Measurements from ENCODE around the gene ZCCHC7.

The ZCCHC7 gene

GRCh38 chr9:37215381-37215780, 95.0 kb downstream of the ZCCHC7 start:
- H3K27ac Mint-ChIP-seq, result no peak overlapping the region
- TF ChIP-seq, protein P1, sequence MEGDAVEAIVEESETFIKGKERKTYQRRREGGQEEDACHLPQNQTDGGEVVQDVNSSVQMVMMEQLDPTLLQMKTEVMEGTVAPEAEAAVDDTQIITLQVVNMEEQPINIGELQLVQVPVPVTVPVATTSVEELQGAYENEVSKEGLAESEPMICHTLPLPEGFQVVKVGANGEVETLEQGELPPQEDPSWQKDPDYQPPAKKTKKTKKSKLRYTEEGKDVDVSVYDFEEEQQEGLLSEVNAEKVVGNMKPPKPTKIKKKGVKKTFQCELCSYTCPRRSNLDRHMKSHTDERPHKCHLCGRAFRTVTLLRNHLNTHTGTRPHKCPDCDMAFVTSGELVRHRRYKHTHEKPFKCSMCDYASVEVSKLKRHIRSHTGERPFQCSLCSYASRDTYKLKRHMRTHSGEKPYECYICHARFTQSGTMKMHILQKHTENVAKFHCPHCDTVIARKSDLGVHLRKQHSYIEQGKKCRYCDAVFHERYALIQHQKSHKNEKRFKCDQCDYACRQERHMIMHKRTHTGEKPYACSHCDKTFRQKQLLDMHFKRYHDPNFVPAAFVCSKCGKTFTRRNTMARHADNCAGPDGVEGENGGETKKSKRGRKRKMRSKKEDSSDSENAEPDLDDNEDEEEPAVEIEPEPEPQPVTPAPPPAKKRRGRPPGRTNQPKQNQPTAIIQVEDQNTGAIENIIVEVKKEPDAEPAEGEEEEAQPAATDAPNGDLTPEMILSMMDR (IDR thresholded peaks at IDR 0.05), result no peak
- DNase-seq, result no peak
- H3K4me1 Mint-ChIP-seq, result no peaks in the 10 kb centered on the region
- no peaks in the 10 kb centered on the region for H3K9me3 Mint-ChIP-seq
- H3K36me3 Mint-ChIP-seq (ENCODE audit: low read depth), result peaks cover 5% of the 10 kb centered on the region
- no peaks in the 10 kb centered on the region for H3K27me3 Mint-ChIP-seq (ENCODE audit: low read depth, poor library complexity)
- no peak overlapping the region for H3K4me3 Mint-ChIP-seq

DNA sequence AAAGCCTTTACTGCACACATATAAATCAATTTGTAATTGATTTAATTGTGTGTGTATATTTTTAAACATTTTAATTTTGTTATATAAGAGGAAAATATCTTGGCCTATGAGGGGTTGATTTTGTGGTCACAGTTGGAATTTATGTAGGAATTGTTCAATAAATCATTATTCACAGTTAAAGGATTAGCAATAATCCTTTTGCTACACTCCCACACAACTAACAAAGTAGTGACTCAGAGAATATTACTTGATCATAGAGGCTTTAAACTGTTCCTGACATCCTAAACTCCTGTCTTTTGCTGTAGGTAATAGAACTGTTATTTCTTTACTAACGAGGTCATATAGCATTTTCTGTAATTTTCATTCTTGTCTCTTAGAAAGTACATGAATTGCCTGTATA, 95.5 kb downstream of the ZCCHC7 start:
- Mint-ChIP-seq H3K4me1 (no peaks in the 10 kb centered on the region), H3K27ac (no peak overlapping the region), H3K36me3 (ENCODE audit: low read depth) (peaks cover 5% of the 10 kb centered on the region), H3K27me3 (ENCODE audit: low read depth, poor library complexity) (no peaks in the 10 kb centered on the region), H3K4me3 (no peak overlapping the region), H3K9me3 (no peaks in the 10 kb centered on the region)
- DNase-seq, result no peak
- TF ChIP-seq, protein P1 (IDR thresholded peaks at IDR 0.05), result no peak

- no peaks in the 10 kb centered on the region for H3K9me3 Mint-ChIP-seq
These were observed 96.8 kb downstream of the ZCCHC7 start for GRCh38 chr9:37217161-37217560.

DNA sequence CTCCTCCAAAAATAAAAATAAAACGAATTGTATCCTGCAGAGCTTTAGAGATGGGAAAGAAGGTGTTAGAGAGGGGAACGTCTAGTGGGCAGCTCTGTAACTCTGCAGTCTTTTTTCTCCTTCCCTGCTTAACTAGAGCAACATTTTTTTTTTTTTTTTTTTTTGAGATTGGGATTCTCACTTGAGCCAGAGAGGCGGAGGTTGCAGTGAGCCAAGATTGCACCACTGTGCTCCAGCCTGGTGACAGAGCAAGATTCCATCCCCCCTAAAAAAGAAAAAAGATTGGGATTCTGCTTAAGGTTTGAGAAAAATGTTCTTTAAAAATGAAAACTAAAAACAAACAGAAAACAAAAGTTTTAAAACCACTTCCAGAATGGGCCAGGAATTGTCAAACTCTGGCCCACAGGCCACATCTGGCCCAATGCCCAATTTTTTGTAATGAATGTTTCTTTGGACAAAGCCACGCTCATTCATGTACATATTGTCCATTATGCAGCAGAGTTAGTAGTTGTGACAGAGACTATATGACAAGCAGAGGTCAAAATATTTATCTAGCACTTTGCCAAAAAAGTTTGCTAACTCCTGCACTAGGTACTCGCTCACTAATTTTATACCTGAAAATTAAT, 98.5 kb downstream of the ZCCHC7 start:
- H3K4me1 Mint-ChIP-seq, result no peaks in the 10 kb centered on the region
- H3K4me3 Mint-ChIP-seq, result no peak overlapping the region
- H3K36me3 Mint-ChIP-seq (ENCODE audit: low read depth), result no peaks in the 10 kb centered on the region
- no peak overlapping the region for H3K27ac Mint-ChIP-seq
- TF ChIP-seq, protein P1 (IDR thresholded peaks at IDR 0.05), result no peak
- no peaks in the 10 kb centered on the region for H3K9me3 Mint-ChIP-seq
- H3K27me3 Mint-ChIP-seq (ENCODE audit: low read depth, poor library complexity), result no peaks in the 10 kb centered on the region
- DNase-seq, result no peak

More at GRCh38 chr9:37217161-37217560, 96.8 kb downstream of the ZCCHC7 start:
- Mint-ChIP-seq H3K4me3 (no peak overlapping the region), H3K27ac (no peak overlapping the region), H3K4me1 (no peaks in the 10 kb centered on the region), H3K36me3 (ENCODE audit: low read depth) (peaks cover 5% of the 10 kb centered on the region), H3K27me3 (ENCODE audit: low read depth, poor library complexity) (no peaks in the 10 kb centered on the region)
- TF ChIP-seq, protein P1 (IDR thresholded peaks at IDR 0.05), result no peak
- no peak for DNase-seq

DNA sequence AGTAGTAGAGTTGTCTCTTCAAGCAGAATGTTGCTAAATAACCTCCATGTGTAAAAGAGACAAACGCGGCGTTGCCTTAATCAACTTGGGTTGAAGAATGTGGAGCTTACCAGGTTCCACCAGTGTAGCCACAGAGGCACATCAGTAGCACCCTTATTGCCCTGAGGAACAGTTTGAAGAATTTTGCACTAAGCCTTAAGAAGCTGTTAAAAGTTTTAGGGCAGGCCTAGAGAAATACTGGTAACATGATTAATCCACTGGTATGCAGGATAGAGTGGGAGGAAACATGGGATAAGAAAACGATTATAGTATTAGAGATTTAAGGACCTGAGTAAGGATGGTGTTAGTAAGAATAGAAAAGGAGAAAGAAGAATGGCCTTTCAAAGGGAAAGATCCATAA, 100.6 kb downstream of the ZCCHC7 start:
- no peak for DNase-seq
- H3K27me3 Mint-ChIP-seq (ENCODE audit: low read depth, poor library complexity), result no peaks in the 10 kb centered on the region
- no peak overlapping the region for H3K27ac Mint-ChIP-seq
- no peaks in the 10 kb centered on the region for H3K9me3 Mint-ChIP-seq
- H3K36me3 Mint-ChIP-seq (ENCODE audit: low read depth), result no peaks in the 10 kb centered on the region
- no peaks in the 10 kb centered on the region for H3K4me1 Mint-ChIP-seq
- TF ChIP-seq, protein P1 (IDR thresholded peaks at IDR 0.05), result no peak
- no peak overlapping the region for H3K4me3 Mint-ChIP-seq

- no peaks in the 10 kb centered on the region for H3K4me1 Mint-ChIP-seq
- no peak overlapping the region for H3K4me3 Mint-ChIP-seq
- H3K27me3 Mint-ChIP-seq (ENCODE audit: low read depth, poor library complexity), result no peaks in the 10 kb centered on the region
- no peak for DNase-seq
- TF ChIP-seq, protein P1 (IDR thresholded peaks at IDR 0.05), result no peak
- H3K36me3 Mint-ChIP-seq (ENCODE audit: low read depth), result no peaks in the 10 kb centered on the region
- H3K27ac Mint-ChIP-seq, result no peak overlapping the region
- H3K9me3 Mint-ChIP-seq, result no peaks in the 10 kb centered on the region
These were observed 101.2 kb downstream of the ZCCHC7 start for GRCh38 chr9:37221489-37222106.
